ENCODE measurements around the gene MACF1.

MACF1 gene

GRCh38 chr1:39310691-39311090 lies 106.2 kb downstream of the MACF1 start:
- no peak for DNase-seq

GRCh38 chr1:39317111-39317510 lies 112.6 kb downstream of the MACF1 start:
- DNase-seq, result no peak

GRCh38 chr1:39317910-39318633 lies 113.6 kb downstream of the MACF1 start:
- no peak for DNase-seq

- no peak for DNase-seq
Measured at GRCh38 chr1:39321979-39322378, 117.5 kb downstream of the MACF1 start.

- no peak for DNase-seq
Measured at GRCh38 chr1:39322431-39322830, 117.9 kb downstream of the MACF1 start.

GRCh38 chr1:39324888-39325287 lies 120.4 kb downstream of the MACF1 start:
- DNase-seq, result no peak

GRCh38 chr1:39326836-39327235 lies 122.3 kb downstream of the MACF1 start:
- DNase-seq, result no peak

- DNase-seq, result no peak
Measured at GRCh38 chr1:39328095-39328494, 123.6 kb downstream of the MACF1 start.

- no peak for DNase-seq
Measured at GRCh38 chr1:39328586-39329121, 124.2 kb downstream of the MACF1 start.

GRCh38 chr1:39331647-39332046 lies 127.2 kb downstream of the MACF1 start:
- no peak for DNase-seq

GRCh38 chr1:39332291-39332690 lies 127.8 kb downstream of the MACF1 start:
- no peak for DNase-seq

- DNase-seq, result no peak
Measured at GRCh38 chr1:39332828-39333227, 128.3 kb downstream of the MACF1 start.

GRCh38 chr1:39333296-39333695 lies 128.8 kb downstream of the MACF1 start:
- no peak for DNase-seq

GRCh38 chr1:39335216-39335615 lies 130.7 kb downstream of the MACF1 start:
- DNase-seq, result no peak

- DNase-seq, result no peak
Measured at GRCh38 chr1:39337067-39337466, 132.6 kb downstream of the MACF1 start.

- no peak for DNase-seq
Measured at GRCh38 chr1:39342776-39343175, 138.3 kb downstream of the MACF1 start.

- peak; percentile 72 for DNase-seq
Measured at GRCh38 chr1:39344394-39345154, 140.1 kb downstream of the MACF1 start.

GRCh38 chr1:39346872-39347271 lies 142.4 kb downstream of the MACF1 start:
- no peak for DNase-seq

GRCh38 chr1:39348278-39348677 lies 143.8 kb downstream of the MACF1 start:
- DNase-seq, result peak; percentile 20

GRCh38 chr1:39352881-39353280 lies 148.4 kb downstream of the MACF1 start:
- DNase-seq, result no peak

GRCh38 chr1:39354572-39354971 lies 150.1 kb downstream of the MACF1 start:
- no peak for DNase-seq

- DNase-seq, result no peak
Measured at GRCh38 chr1:39358491-39358890, 154.0 kb downstream of the MACF1 start.

GRCh38 chr1:39359028-39359570 lies 154.6 kb downstream of the MACF1 start:
- DNase-seq, result no peak

- no peak for DNase-seq
Measured at GRCh38 chr1:39360731-39361130, 156.2 kb downstream of the MACF1 start.
